GM18861 (cell line): ENCODE results near the gene ZNF879.

Experiments
- ATAC-seq: cut with Tn5 transposase; IDR thresholded peaks from one replicate; pipeline ENCODE4 v1.9.1; 2021; ENCODE audit not compliant: unreplicated experiment

The ZNF879 gene

GRCh38 chr5:179006564-179006963, 17.0 kb upstream of the ZNF879 start:
- no peak for ATAC-seq

- no peak for ATAC-seq
Observed at GRCh38 chr5:179008667-179009066, 14.9 kb upstream of the ZNF879 start.

- no peak for ATAC-seq
Observed at GRCh38 chr5:179033004-179033580, 9.5 kb downstream of the ZNF879 start.

GRCh38 chr5:179044765-179045164, 21.2 kb downstream of the ZNF879 start:
- no peak for ATAC-seq

- no peak for ATAC-seq
Observed at GRCh38 chr5:179051784-179052183, 28.2 kb downstream of the ZNF879 start.

- ATAC-seq, result no peak
Observed at GRCh38 chr5:179054036-179054785, 30.6 kb downstream of the ZNF879 start.

GRCh38 chr5:179054876-179055275, 31.3 kb downstream of the ZNF879 start:
- ATAC-seq, result no peak

GRCh38 chr5:179055436-179055835, 31.8 kb downstream of the ZNF879 start:
- ATAC-seq, result no peak

GRCh38 chr5:179055841-179056240, 32.2 kb downstream of the ZNF879 start:
- no peak for ATAC-seq

- ATAC-seq, result no peak
Observed at GRCh38 chr5:179060116-179061008, 36.8 kb downstream of the ZNF879 start, which contains the start of gene ZNF354C. Gene ZNF354C, plus strand, starts transcription at chr5:179060373. Its CDS starts 1,696 bp downstream, at chr5:179062069.

- ATAC-seq, result no peak
Observed at GRCh38 chr5:179061025-179061424, 37.4 kb downstream of the ZNF879 start.

- no peak for ATAC-seq
Observed at GRCh38 chr5:179065703-179066102, 42.1 kb downstream of the ZNF879 start.

- ATAC-seq, result no peak
Observed at GRCh38 chr5:179079165-179079987, 55.8 kb downstream of the ZNF879 start.

- no peak for ATAC-seq
Observed at GRCh38 chr5:179080724-179081123, 57.1 kb downstream of the ZNF879 start.
